Measurements from ENCODE around the gene TPCN1.
A peak's percentile ranks its signal among the peaks of the same experiment; 100 is the strongest.
"Not testable (repeated sequence)": the region's sequence is repeated elsewhere in the genome, so short reads cannot be mapped to it uniquely, and the experiment has no call there.

Gene TPCN1

GRCh38 chr12:113202300-113203075 lies 18.8 kb upstream of the TPCN1 start:
- intact Hi-C loops (cut with micrococcal nuclease): no loop called here
- no peaks in the 10 kb centered on the region for H3K9me3 Mint-ChIP-seq
- peaks cover 5% of the 10 kb centered on the region for H3K36me3 Mint-ChIP-seq (ENCODE audit: low read depth)
- peaks cover 75% of the 10 kb centered on the region for H3K4me1 Mint-ChIP-seq (ENCODE audit: low read depth)
- H3K27ac Mint-ChIP-seq: peak overlapping the region; percentile 66
- H3K4me3 Mint-ChIP-seq: no peak overlapping the region
- peaks cover 3% of the 10 kb centered on the region for H3K27me3 Mint-ChIP-seq

GRCh38 chr12:113203852-113204760 lies 17.2 kb upstream of the TPCN1 start:
- Mint-ChIP-seq H3K27me3 (peaks cover 3% of the 10 kb centered on the region), H3K36me3 (ENCODE audit: low read depth) (peaks cover 5% of the 10 kb centered on the region), H3K27ac (peak overlapping the region; percentile 76), H3K4me1 (ENCODE audit: low read depth) (peaks cover 88% of the 10 kb centered on the region), H3K9me3 (no peaks in the 10 kb centered on the region), H3K4me3 (no peak overlapping the region)
- intact Hi-C loops (cut with micrococcal nuclease): no loop called here

- H3K4me3 Mint-ChIP-seq: no peak overlapping the region
- H3K9me3 Mint-ChIP-seq: no peaks in the 10 kb centered on the region
- peak overlapping the region; percentile 76 for H3K27ac Mint-ChIP-seq
- peaks cover 88% of the 10 kb centered on the region for H3K4me1 Mint-ChIP-seq (ENCODE audit: low read depth)
- intact Hi-C loops (cut with micrococcal nuclease): no loop called here
- peaks cover 5% of the 10 kb centered on the region for H3K36me3 Mint-ChIP-seq (ENCODE audit: low read depth)
- H3K27me3 Mint-ChIP-seq: peaks cover 3% of the 10 kb centered on the region
These were observed 16.5 kb upstream of the TPCN1 start for GRCh38 chr12:113204804-113205203.

DNA sequence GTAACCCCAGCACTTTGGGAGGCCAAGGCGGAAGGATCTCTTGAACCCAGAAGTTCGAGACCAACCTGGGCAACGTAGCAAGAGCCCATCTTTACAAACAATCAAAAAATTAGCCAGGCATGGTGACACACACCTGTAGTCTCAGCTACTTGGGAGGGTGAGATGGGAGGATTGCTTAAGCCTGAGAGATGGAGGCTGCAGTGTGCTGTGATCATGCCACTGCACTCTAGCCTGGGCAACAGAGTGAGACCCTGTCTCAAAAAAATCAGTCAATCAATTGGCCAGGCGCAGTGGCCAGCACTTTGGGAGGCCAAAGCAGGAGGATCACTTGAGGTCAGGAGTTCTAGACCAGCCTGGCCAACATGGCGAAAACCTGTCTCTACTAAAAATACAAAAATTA lies 14.5 kb upstream of the TPCN1 start:
- Mint-ChIP-seq H3K4me3 (peak overlapping the region; percentile 20), H3K27ac (peak overlapping the region; percentile 97), H3K4me1 (ENCODE audit: low read depth) (peaks cover 87% of the 10 kb centered on the region)
- H3K36me3 Mint-ChIP-seq (ENCODE audit: low read depth); intact Hi-C loops (cut with micrococcal nuclease); H3K27me3 Mint-ChIP-seq; H3K9me3 Mint-ChIP-seq: not testable (repeated sequence)

- intact Hi-C loops (cut with micrococcal nuclease): no loop called here
- H3K27ac Mint-ChIP-seq: peak overlapping the region; percentile 97
- H3K4me3 Mint-ChIP-seq: peak overlapping the region; percentile 32
- H3K27me3 Mint-ChIP-seq: peaks cover 3% of the 10 kb centered on the region
- peaks cover 5% of the 10 kb centered on the region for H3K36me3 Mint-ChIP-seq (ENCODE audit: low read depth)
- H3K9me3 Mint-ChIP-seq: no peaks in the 10 kb centered on the region
- H3K4me1 Mint-ChIP-seq (ENCODE audit: low read depth): peaks cover 79% of the 10 kb centered on the region
These were observed 13.6 kb upstream of the TPCN1 start for GRCh38 chr12:113207613-113208040.

GRCh38 chr12:113208041-113208934 lies 13.0 kb upstream of the TPCN1 start:
- peak overlapping the region; percentile 97 for H3K27ac Mint-ChIP-seq
- peaks cover 74% of the 10 kb centered on the region for H3K4me1 Mint-ChIP-seq (ENCODE audit: low read depth)

DNA sequence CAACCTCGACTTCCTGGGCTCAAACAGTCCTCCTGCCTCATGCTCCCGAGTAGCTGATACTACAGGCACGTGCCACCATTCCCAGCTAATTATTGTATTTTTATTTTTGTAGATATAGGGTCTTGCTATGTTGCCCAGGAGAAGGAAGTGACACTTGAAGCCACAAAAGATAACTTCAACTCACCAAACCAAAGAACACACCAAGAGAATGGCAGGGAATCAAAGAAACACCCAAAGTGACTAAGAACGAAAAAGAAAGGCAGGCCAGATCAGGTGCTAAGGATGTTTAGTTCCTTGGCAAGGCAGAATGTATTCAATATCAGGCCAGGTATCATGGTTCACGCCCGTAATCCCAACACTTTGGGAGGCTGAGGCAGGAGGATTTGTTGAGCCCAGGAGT lies 10.1 kb upstream of the TPCN1 start:
- peaks cover 3% of the 10 kb centered on the region for H3K27me3 Mint-ChIP-seq
- peak overlapping the region; percentile 59 for H3K27ac Mint-ChIP-seq
- H3K9me3 Mint-ChIP-seq: no peaks in the 10 kb centered on the region
- H3K4me1 Mint-ChIP-seq (ENCODE audit: low read depth): peaks cover 81% of the 10 kb centered on the region
- intact Hi-C loops (cut with micrococcal nuclease): no loop called here
- peaks cover 5% of the 10 kb centered on the region for H3K36me3 Mint-ChIP-seq (ENCODE audit: low read depth)
- H3K4me3 Mint-ChIP-seq: no peak overlapping the region

More at GRCh38 chr12:113208041-113208934, 13.0 kb upstream of the TPCN1 start:
- intact Hi-C loops (cut with micrococcal nuclease): no loop called here
- Mint-ChIP-seq H3K36me3 (ENCODE audit: low read depth) (peaks cover 5% of the 10 kb centered on the region), H3K4me3 (peak overlapping the region; percentile 54), H3K9me3 (no peaks in the 10 kb centered on the region), H3K27me3 (peaks cover 3% of the 10 kb centered on the region)

DNA sequence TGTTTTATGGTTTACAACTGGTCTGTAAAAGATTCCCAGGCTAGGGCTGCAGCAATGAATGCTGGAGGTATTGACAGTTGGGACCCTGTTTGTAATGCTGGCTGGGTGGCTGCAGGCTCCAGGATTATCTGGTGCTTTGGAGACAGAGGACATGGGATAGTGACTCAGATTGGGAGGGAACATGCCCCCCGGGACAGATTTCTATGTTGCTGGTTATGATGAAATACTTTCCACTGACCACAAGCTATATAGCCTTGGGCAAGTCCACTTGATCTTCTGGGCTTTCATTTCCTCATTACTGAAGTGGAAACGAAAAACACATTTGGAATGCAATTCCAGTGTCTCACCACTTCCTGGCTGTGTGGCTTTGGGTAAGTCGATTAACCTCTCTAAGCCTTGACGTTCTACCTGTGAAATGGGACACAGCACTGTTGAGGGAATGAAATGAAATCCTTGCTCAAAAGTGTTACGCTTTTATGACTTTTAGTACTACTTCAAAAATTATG lies 6.3 kb upstream of the TPCN1 start:
- peak overlapping the region; percentile 88 for H3K27ac Mint-ChIP-seq
- peak overlapping the region; percentile 45 for H3K4me3 Mint-ChIP-seq
- H3K36me3 Mint-ChIP-seq (ENCODE audit: low read depth): no peaks in the 10 kb centered on the region
- peaks cover 62% of the 10 kb centered on the region for H3K4me1 Mint-ChIP-seq (ENCODE audit: low read depth)
- intact Hi-C loops (cut with micrococcal nuclease): loop anchor here (2.0 kb wide), 1 partner anchor 14 kb away; no protein-coding TSS in a partner anchor
- no peaks in the 10 kb centered on the region for H3K9me3 Mint-ChIP-seq
- H3K27me3 Mint-ChIP-seq: no peaks in the 10 kb centered on the region

- H3K4me1 Mint-ChIP-seq (ENCODE audit: low read depth): peaks cover 59% of the 10 kb centered on the region
- intact Hi-C loops (cut with micrococcal nuclease): no loop called here
- H3K9me3 Mint-ChIP-seq: no peaks in the 10 kb centered on the region
- peaks cover under 1% of the 10 kb centered on the region for H3K36me3 Mint-ChIP-seq (ENCODE audit: low read depth)
- no peak overlapping the region for H3K4me3 Mint-ChIP-seq
- H3K27me3 Mint-ChIP-seq: no peaks in the 10 kb centered on the region
- H3K27ac Mint-ChIP-seq: peak overlapping the region; percentile 88
These were observed 5.2 kb upstream of the TPCN1 start for GRCh38 chr12:113216027-113216426.

DNA sequence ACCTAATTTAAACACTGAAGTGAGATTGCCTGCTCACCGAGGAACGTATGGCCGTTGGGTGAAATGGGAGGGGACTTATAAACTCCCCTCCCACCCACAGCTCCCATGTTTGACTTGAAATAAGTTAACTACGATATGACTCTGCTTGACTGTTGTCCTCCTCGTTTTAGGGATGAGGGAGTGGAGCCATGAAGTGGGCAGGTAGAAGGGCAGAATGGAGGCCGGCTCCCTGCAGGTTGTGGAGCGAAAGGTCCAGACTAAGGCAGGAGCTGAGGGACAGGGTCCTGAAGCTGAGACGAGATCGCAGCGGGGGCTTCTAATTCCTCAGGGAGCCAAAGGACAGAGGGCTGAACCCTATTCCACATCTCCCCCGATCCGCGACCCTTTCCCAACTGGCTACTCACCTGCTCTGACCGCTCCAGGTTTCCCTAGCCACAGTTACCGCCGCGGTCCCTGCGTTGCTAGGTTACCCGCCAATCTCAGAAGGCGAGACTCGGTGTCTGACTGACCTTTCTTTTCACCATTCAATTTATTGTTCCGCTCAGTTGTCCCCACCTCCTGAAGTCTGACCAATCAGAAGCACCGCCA lies 577 bp upstream of the TPCN1 start:
- Mint-ChIP-seq H3K4me1 (ENCODE audit: low read depth) (peaks cover 35% of the 10 kb centered on the region), H3K27me3 (no peaks in the 10 kb centered on the region), H3K36me3 (ENCODE audit: low read depth) (peaks cover 17% of the 10 kb centered on the region), H3K9me3 (no peaks in the 10 kb centered on the region), H3K4me3 (peak overlapping the region; percentile 93), H3K27ac (peak overlapping the region; percentile 95)
- intact Hi-C loops (cut with micrococcal nuclease): loop anchor here (1.0 to 5.0 kb wide), 2 partner anchors 13 to 33 kb away; partner anchors contain the start of genes DDX54 and RITA1

DNA sequence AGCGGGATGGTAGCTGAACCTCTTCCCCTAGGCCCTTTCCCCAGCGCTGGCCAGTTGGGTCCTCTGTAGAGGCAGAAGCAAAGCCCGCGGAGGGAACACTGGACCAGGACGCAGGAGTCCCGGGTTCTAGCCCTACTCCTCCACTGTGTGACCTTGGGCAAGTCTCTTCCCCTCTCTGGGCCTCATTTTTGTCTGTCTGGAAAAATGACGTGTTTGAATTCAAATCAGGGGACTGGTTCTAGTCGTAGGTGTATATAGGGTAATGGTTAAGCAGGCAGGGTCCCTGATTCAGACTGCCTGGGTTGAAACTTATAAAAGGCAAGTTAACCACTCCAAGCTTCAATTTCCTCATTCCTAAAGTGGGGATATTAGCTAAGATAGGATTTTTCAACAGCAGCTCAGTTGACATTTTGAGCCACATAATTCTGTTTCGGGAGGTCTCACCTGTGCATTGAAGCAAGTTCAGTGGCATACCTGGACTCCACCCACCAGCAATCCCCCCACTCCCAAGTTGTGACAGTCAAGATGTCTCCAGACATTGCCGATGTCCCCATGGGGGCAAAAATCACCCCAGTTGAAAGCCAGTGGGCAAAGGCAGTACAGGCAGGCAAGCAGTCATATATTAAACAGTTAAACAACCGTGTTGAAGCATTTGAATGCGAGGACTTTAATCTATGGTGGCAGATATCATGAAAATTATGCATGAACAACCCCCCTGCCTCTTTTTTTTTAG lies 899 bp downstream of the TPCN1 start:
- peak overlapping the region; percentile 95 for H3K27ac Mint-ChIP-seq
- no peaks in the 10 kb centered on the region for H3K27me3 Mint-ChIP-seq
- no peaks in the 10 kb centered on the region for H3K9me3 Mint-ChIP-seq
- intact Hi-C loops (cut with micrococcal nuclease): loop anchor here (1.0 to 5.0 kb wide), 2 partner anchors 11 to 35 kb away; partner anchors contain the start of genes DDX54 and RITA1
- peaks cover 28% of the 10 kb centered on the region for H3K4me1 Mint-ChIP-seq (ENCODE audit: low read depth)
- peak overlapping the region; percentile 93 for H3K4me3 Mint-ChIP-seq
- H3K36me3 Mint-ChIP-seq (ENCODE audit: low read depth): peaks cover 25% of the 10 kb centered on the region

DNA sequence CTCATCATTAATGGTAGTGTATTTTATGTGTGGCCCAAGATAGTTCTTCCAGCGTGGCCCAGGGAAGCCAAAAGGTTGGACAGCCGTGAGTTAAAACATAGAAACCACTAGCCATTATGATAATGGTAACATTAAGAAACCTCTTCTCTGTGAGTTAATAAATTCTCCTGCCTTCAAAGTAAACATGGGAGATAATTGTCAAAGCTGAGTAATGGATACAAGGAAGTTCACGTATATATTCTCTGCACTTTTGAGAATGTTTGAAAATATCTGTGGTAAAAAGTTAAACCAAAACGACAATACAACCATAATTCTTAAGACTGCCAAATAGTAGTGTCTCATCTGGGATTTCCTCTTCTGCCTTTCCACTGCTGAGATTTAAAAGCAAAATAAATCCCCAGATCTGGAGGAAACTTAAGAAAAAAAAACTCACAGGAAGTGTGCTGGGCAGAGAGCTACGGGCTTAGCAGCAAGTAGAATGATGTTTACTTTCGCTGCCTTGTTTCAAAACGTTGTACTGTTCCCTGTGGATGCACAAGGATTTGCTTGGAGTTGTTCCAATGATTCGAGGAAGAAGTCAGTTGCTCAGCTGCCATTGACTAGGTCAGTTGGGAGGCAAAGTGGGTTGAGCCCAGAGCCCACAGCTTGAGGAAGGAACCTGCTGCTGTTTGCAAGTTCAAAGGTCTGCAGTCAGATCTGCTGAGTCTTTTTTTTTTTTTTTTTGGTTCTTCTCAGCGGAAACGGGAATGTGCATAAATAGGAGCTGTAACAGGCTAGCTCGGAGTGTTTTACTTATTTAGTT lies 1.7 kb downstream of the TPCN1 start:
- Mint-ChIP-seq H3K9me3 (no peaks in the 10 kb centered on the region), H3K27ac (peak overlapping the region; percentile 95), H3K4me3 (peak overlapping the region; percentile 93), H3K4me1 (ENCODE audit: low read depth) (peaks cover 28% of the 10 kb centered on the region), H3K27me3 (no peaks in the 10 kb centered on the region), H3K36me3 (ENCODE audit: low read depth) (peaks cover 32% of the 10 kb centered on the region)
- intact Hi-C loops (cut with micrococcal nuclease): loop anchor here (5.0 kb wide), 1 partner anchor 36 kb away; the partner anchor contains the start of genes DDX54 and RITA1
